BE2C (cell line): ENCODE measurements around the gene PI16.
"Not testable (repeated sequence)": the region's sequence is repeated elsewhere in the genome, so short reads cannot be mapped to it uniquely, and the experiment has no call there.

Experiments
- DNase-seq: peaks from one replicate; pipeline ENCODE4 v3.0.0-alpha.2; 2020
- H3K27me3 ChIP-seq: fragments of 250-450 bp; sonication (Bioruptor Pico); 2 replicates; pipeline ENCODE4 v1.5.1; 2020; ENCODE audit warnings: mild to moderate bottlenecking
- H3K36me3 ChIP-seq: fragments of 250-450 bp; sonication (Bioruptor Pico); 2 replicates; pipeline ENCODE4 v1.5.1; 2020; ENCODE audit warnings: mild to moderate bottlenecking
- H3K4me1 ChIP-seq: fragments of 250-450 bp; sonication (Bioruptor Pico); 2 replicates; pipeline ENCODE4 v1.5.1; 2020
- H3K4me3 ChIP-seq: 2 replicates; pipeline ENCODE4 v1.5.1; 2011; ENCODE audit warnings: low read depth, low read length
- H3K9me3 ChIP-seq: fragments of 250-450 bp; sonication (Bioruptor Pico); 2 replicates; pipeline ENCODE4 v1.5.1; 2020
- CTCF ChIP-seq: IDR thresholded peaks from 2 replicates; pipeline ENCODE4 v1.5.1; 2012; ENCODE audit warnings: mild to moderate bottlenecking, low read depth, low read length

PI16 gene

DNA sequence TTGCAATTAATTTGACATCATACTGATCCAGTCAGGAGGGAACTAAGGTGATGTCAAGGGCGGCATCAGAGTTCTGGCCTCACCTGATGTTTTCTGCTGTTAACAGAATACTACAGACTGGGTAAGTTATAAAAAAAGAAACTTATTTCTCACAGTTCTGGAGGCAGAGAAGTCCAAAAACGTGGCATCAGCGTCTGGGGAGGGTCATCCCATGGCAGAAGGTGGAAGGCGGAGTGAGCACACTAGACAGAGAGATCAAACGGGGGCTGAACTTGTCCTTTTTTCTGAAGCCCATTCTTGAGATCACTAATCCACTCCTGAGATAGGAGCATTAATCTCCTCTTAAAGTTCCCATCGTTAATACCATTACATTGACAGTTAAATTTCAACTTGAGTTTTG, 34.7 kb downstream of the PI16 start:
- Histone ChIP-seq H3K4me3 (no peak overlapping the region), H3K27me3 (no peaks in the 10 kb centered on the region), H3K36me3 (0 out of 2 replicates have a peak, but pooled peaks cover 2% of the 10 kb centered on the region), H3K9me3 (no peaks in the 10 kb centered on the region), H3K4me1 (peaks cover 3% of the 10 kb centered on the region)
- no peak for DNase-seq
- no peak for TF ChIP-seq CTCF

DNA sequence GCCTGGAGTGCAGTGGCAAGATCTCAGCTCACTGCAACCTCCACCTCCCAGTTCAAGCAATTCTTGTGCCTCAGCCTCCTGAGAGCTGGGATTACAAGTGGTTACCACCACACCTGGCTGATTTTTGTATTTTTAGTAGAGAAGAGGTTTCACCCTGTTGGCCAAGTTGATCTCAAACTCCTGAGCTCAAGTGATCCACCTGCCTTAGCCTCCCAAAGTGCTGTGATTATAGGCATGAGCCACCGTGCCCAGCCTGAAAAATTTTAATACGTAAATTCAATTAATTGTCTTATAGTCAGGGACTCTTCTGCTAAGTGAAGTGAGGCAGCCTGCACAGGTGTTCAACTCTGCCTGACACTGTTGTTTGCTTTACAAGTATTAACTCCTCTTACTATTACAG, 35.9 kb downstream of the PI16 start:
- not testable (repeated sequence) for H3K4me1 ChIP-seq, H3K36me3 ChIP-seq, H3K4me3 ChIP-seq, H3K27me3 ChIP-seq, DNase-seq, H3K9me3 ChIP-seq

DNA sequence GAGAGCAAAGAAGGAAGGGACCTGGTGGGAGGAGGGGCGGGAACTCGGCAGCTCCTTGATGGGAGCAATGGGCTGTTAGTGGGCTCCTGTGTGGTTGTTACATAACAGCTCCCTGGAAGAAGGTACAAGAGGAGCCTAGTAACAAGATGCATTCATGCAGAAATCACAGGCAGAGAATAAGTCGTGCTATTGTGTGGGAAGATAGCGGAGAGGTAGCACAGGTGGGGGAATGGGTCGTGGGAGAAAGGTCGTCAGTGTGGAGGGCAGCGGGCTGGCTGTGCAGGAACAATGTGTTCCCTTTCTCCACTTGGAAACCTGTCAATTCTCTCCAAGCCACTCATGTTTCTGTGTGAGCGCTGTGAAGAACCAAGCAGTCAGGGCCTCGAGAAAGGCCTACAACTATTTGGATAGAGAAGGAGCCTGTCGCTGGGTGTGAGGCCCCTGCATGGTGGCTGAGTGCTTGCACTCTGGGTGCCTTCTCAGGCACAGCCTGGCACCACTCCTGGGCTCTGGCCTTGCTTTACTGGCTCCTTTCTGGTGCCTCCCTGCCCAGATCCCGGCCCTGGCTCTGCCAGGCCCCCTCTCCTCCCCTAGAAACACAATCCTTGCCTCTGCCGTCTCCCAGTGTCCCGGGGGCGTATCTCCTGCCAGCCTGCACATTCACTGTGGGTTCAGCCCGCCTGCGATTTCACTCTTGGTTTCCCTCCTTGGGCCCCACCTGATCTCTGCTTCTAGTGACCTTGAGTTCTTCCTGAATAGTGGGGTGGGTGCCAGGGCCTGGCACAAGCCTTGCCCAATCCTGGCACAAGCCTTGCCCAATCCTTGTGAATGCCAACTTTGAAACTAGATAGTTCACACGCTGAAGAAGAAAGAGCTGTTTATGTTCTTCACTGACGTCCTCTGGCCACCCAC, 43.5 kb downstream of the PI16 start:
- Histone ChIP-seq H3K4me1 (peaks cover 17% of the 10 kb centered on the region), H3K4me3 (no peak overlapping the region), H3K9me3 (no peaks in the 10 kb centered on the region), H3K36me3 (no peaks in the 10 kb centered on the region), H3K27me3 (no peaks in the 10 kb centered on the region)
- no peak for DNase-seq
- TF ChIP-seq CTCF: no peak

GRCh38 chr6:36998723-36999038, 44.1 kb downstream of the PI16 start:
- Histone ChIP-seq H3K4me1 (peaks cover 17% of the 10 kb centered on the region), H3K9me3 (no peaks in the 10 kb centered on the region), H3K36me3 (no peaks in the 10 kb centered on the region), H3K27me3 (no peaks in the 10 kb centered on the region), H3K4me3 (no peak overlapping the region)
- no peak for DNase-seq
- no peak for TF ChIP-seq CTCF

DNA sequence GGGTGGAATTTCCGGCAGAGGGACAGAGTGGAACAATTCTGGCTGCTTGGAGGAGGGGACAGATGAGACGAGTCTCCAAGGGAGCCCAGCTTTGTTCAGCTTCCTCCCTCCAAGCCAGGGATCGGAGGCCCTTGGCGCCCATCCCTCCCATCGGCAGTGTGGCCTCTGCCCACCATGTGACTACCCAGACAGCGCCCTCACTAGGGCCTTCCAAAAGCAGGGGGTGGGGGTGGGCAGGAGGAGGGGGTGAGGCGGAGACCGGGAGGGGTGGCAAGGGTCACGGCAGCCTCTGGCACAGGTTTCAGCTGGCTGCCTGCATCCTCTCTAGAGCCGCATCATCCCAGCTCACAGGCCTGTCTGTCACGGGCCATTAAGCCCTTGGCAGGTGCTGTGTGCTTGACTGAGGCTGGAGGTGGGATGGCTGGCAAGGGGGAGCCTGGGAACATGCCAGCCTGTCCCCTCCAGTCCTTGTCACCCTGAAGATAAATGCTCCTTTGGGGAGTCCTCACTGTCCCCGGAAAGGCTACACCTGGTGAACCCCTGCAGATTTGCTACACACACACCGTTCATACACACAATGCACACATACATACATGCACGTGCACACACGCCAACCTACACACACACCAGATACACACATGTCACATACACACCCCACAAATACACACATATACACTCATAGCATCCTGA, 44.7 kb downstream of the PI16 start:
- no peaks in the 10 kb centered on the region for H3K9me3 ChIP-seq
- H3K27me3 ChIP-seq: no peaks in the 10 kb centered on the region
- H3K36me3 ChIP-seq: no peaks in the 10 kb centered on the region
- peaks cover 17% of the 10 kb centered on the region for H3K4me1 ChIP-seq
- TF ChIP-seq CTCF: no peak
- H3K4me3 ChIP-seq: no peak overlapping the region
- peak; percentile 79 for DNase-seq

- H3K9me3 ChIP-seq: no peaks in the 10 kb centered on the region
- no peaks in the 10 kb centered on the region for H3K27me3 ChIP-seq
- no peak overlapping the region for H3K4me3 ChIP-seq
- peaks cover 17% of the 10 kb centered on the region for H3K4me1 ChIP-seq
- H3K36me3 ChIP-seq: no peaks in the 10 kb centered on the region
- no peak for TF ChIP-seq CTCF
- DNase-seq: no peak
Observed at GRCh38 chr6:36999751-37000125, 45.2 kb downstream of the PI16 start.
